ENCODE measurements around the gene GATB.

Gene GATB

DNA sequence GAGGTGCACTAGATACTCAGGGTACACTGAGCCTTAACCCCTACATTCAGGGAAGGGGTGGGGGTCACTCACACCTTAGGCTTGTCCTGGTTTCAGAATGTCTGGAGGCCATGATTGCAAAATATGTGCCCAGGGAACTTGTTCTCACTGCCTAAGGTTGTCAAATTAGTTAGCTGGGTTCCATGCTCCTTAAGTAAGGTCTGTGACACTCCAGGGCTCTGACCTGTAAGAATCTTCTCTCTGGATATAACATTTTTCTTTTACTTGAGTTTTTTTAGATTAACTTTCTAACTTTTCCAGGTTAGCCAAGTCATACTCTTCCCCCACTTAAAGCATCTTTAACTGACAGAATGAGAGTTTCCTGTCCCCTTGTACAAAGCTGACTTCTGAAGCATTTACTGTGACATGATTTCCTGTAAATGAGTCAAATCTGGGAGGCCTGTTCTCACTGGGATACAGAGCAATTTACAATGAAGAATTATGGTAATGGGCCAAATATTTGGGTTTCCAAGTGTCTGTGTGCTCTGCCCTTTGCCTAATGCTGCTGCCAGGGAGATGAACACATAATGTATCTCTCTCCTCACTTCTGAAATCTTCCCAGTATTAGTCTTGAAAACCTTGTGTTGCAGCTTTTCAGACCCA is 101.7 kb downstream of the GATB start:
- TF ChIP-seq CTCF (conservative IDR thresholded peaks at IDR 0.05), result no peak
- no peak overlapping the region for H3K27ac ChIP-seq

DNA sequence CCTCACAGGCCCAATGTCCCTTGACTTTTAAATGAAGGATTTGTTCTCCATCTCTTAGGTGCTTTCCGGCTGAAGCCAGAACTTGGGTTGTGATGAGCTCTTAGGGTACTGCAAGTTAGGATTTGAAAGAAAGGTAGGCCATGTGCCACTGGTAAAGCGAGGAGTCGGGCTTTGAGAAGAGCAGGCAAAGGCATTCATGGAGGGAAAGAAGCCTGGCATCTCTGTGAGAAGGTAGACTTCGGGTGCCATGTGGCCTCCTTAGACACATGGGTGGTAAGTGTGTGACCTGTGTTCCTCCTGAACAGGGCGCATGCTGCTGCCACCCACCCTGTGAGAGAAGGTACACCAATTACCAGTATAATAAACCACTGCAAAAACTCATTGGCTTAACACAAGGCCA is 102.9 kb downstream of the GATB start:
- no peak for TF ChIP-seq CTCF (conservative IDR thresholded peaks at IDR 0.05)
- H3K27ac ChIP-seq, result no peak overlapping the region

- TF ChIP-seq CTCF (conservative IDR thresholded peaks at IDR 0.05), result no peak
- no peak overlapping the region for H3K27ac ChIP-seq
Observed at GRCh38 chr4:151656058-151656457, 104.7 kb downstream of the GATB start.

DNA sequence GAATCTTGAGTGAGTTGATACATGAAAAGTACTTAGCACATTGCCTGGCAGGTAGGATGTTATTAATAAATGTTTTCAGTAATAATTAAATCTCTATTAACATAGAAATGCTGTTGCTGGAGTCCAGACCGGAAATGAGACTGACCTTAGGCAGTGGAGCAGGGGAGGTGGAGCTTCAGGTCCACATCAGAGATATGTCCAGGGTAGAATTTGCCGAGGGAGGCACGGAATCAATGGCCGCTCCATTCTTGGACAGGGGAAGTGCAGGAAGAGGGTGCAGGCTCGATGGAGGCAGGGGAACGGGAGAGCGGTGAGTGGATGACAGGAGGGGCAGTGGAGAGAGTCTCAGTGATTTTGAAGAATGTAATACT is 107.3 kb downstream of the GATB start:
- TF ChIP-seq CTCF (conservative IDR thresholded peaks at IDR 0.05), result no peak
- H3K27ac ChIP-seq, result no peak overlapping the region

DNA sequence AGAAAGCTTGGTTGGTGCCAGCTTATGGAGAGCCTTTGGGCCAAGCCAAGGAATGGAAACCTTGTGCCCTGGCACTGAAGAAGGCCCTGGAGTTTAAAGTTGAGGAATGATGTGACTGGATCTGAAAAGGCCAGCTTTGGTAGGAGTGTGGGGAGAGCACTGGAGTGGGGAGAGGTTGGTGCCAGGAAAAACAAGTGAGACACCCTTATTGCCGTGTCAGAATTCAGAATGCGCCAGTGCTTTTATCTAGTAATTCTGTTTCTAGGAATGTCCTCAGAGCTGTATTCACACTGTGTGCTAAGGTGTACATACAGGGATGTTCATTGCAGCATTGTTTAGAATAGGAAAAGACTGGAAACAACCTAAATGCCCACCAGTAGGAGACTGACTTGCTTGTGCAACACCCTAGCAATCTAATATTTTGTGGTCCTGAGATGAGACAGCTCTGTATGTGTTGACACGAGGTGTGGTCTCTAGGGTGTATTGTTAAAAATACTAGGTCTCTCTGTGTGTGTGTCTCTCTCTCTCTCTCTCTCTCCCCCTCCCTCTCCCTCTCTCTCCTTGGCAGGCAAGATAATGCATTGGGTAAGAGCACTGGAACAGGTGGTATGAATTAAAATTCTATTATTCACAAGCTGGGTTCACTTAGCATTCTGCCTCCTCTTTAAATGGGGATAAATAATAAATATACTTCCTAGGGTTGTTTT is 107.8 kb downstream of the GATB start:
- no peak for TF ChIP-seq CTCF (conservative IDR thresholded peaks at IDR 0.05)
- H3K27ac ChIP-seq, result no peak overlapping the region

DNA sequence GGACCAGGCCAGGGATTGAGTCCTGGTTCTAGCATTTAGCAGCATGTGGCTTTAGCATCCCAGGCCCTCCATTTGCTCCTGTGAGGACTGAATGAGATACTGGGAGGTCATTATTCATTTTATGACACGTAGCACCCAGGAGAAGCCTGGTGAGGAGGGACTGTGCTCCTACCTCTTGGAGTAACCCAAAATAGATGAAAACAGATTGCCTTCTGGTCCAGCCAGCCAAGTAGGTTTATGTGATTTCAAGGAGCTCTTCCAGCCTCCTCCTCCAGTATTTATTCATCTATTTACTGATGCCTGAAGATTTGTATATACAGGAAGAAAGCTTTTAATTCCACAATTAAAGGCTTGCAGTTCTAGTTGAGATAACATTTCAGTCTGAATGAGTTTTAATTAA is 109.3 kb downstream of the GATB start:
- H3K27ac ChIP-seq, result no peak overlapping the region
- no peak for TF ChIP-seq CTCF (conservative IDR thresholded peaks at IDR 0.05)

DNA sequence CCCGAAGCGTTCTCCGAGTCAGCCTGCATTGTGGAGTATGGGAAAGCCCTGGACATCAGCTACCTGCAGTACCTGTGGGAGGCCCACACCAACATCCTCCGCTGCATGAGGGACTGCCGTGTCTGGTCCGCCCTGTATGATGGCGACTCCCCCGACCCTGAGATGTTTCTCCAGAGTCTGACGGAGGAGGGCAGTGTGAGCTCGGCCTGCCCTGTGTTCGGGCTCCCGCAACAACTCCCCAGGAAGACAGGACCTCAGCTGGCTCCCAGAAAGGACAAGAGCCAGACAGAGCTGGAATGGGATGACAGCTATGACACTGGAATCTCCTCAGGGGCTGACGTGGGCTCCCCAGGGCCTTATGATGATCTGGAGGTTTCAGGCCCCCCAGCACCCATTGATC is 111.3 kb downstream of the GATB start:
- TF ChIP-seq CTCF (conservative IDR thresholded peaks at IDR 0.05), result no peak

More for the DNA sequence above, 111.3 kb downstream of the GATB start:
- H3K27ac ChIP-seq, result no peak overlapping the region
